Measurements from ENCODE around the gene PHACTR4. TPM values are rescaled to one million over a fixed set of nuclear protein-coding genes. Genes with fewer than 3 reads are reported as not detected.

PHACTR4 gene
- total and polyA plus RNA-seq, 2 of the 13 experiments (the other 11 are each of a cell fraction or from before 2014, with no cell fraction given): 13.9 to 17.1 TPM

DNA sequence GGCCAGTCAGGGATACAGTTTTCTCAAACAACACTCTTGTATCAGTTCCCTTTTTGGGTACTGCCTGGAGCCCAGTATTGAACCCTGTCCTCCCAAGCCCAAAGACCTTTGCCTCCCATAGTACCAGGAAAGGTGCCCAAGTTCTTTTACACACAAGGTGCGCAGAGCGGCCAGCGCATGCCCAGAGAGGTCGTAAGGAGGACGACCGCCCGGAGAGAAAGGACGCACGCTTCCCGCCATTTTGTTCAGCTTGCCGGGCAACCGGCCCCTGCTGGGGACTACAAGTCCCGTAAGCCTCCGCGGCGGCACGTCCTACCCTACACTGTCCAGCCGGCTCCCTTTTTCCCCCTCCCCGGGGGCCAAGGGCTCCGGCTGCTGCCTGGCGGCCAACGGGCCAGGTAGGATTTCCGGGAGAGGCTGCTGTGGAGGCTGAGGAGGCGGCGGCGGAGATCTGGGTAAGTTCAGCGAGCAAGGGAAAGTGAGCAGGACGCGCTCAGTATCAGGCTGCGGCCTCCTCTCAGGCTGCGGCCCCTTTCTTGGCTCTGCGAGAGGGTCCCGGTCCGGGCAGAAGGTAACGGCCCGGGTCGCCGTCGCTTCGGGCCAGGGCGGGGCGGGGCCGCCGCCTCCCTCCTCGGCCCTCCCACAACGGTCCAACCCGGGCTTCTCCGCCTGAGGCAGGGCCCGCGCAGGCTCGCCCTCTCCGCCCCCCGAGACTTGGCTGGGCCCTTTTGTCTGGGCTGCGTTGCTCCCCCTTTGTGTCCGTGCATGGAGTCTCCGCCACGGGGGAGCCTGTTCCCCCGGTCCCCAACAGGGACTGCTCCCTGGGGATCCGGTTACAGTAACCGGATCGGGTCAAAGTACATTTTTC lies at the start of gene PHACTR4 (continued):
- TF ChIP-seq PAXIP1 (CRISPR knock-in tag; conservative IDR thresholded peaks at IDR 0.05) (peak; percentile 84), ZKSCAN8 (CRISPR knock-in tag; IDR thresholded peaks at IDR 0.05; ENCODE audit: borderline replicate concordance) (peak; percentile 47; the same call in 1 of the 2 replicates), CEBPZ (IDR thresholded peaks at IDR 0.05; ENCODE audit: low read length) (no peak), MXD3 (CRISPR knock-in tag; IDR thresholded peaks at IDR 0.05) (peak; percentile 89), CENPT (CRISPR knock-in tag; IDR thresholded peaks at IDR 0.05; ENCODE audit: low read depth) (no peak), SMAD3 (CRISPR knock-in tag; IDR thresholded peaks at IDR 0.05) (peak; percentile 32; the same call in 1 of the 2 replicates), SETDB1 (CRISPR knock-in tag; IDR thresholded peaks at IDR 0.05; ENCODE audit: borderline replicate concordance) (no peak), HNRNPL (IDR thresholded peaks at IDR 0.05; ENCODE audit: low read depth, low read length) (0 out of 2 replicates have a peak, but pooled peaks have one; percentile 55), CAMTA2 (CRISPR knock-in tag; IDR thresholded peaks at IDR 0.05; ENCODE audit: borderline replicate concordance) (no peak), NFAT5 (CRISPR knock-in tag; IDR thresholded peaks at IDR 0.05) (no peak), ZNF354B (CRISPR knock-in tag; IDR thresholded peaks at IDR 0.05) (no peak), RBFOX2 (IDR thresholded peaks at IDR 0.05; ENCODE audit: low read depth, low read length) (peak; percentile 97), ZNF572 (CRISPR knock-in tag; IDR thresholded peaks at IDR 0.05) (0 out of 2 replicates have a peak, but pooled peaks have one; percentile 16), HNRNPK (IDR thresholded peaks at IDR 0.05; ENCODE audit: low read depth, low read length, poor library complexity, severe bottlenecking) (peak; percentile 60)
